Mesodermal cell (in vitro differentiated cells): ENCODE results near the gene SCN3B.
"Not testable (repeated sequence)": the region's sequence is repeated elsewhere in the genome, so short reads cannot be mapped to it uniquely, and the experiment has no call there.

Source experiments
- H3K27ac ChIP-seq: 2 replicates; pipeline ENCODE4 v1.7.0; 2013; ENCODE audit warnings: mild to moderate bottlenecking, low read depth, low read length, moderate library complexity; ENCODE audit not compliant: severe bottlenecking
- H3K36me3 ChIP-seq: 2 replicates; pipeline ENCODE4 v1.7.1; 2013; ENCODE audit warnings: mild to moderate bottlenecking, low read length, moderate library complexity; ENCODE audit not compliant: control insufficient read depth, insufficient read depth
- H3K4me1 ChIP-seq: one replicate; pipeline ENCODE4 v1.7.1; 2013; ENCODE audit warnings: mild to moderate bottlenecking, low read length; ENCODE audit not compliant: insufficient read depth, control insufficient read depth, poor library complexity, severe bottlenecking
- H3K4me3 ChIP-seq: 2 replicates; pipeline ENCODE4 v1.7.0; 2013; ENCODE audit warnings: low read length, control low read depth, mild to moderate bottlenecking; ENCODE audit not compliant: insufficient read depth, poor library complexity, severe bottlenecking; ENCODE audit errors: extremely low read depth
- H3K9me3 ChIP-seq: 2 replicates; pipeline ENCODE4 v1.7.1; 2013; ENCODE audit warnings: mild to moderate bottlenecking, low read length, moderate library complexity; ENCODE audit not compliant: control insufficient read depth
- WGBS, 2 experiments: methylation state at CpG; one replicate each; pipeline ENCODE4 v1.1.5; 2013; ENCODE audit warnings: missing lambda C conversion rate in 2 of 2; ENCODE audit not compliant: insufficient coverage in 2 of 2; 5-methylcytosine and 5-hydroxymethylcytosine counted together

SCN3B gene

GRCh38 chr11:123683428-123684170 lies 29.2 kb upstream of the SCN3B start:
- no peaks in the 10 kb centered on the region for H3K9me3 ChIP-seq
- no peaks in the 10 kb centered on the region for H3K4me1 ChIP-seq
- no peak overlapping the region for H3K27ac ChIP-seq
- WGBS, 2 experiments: 75 to 83% methylated on average over 7 of the region's 8 CpGs
- no peak overlapping the region for H3K4me3 ChIP-seq
- no peaks in the 10 kb centered on the region for H3K36me3 ChIP-seq

- no peak overlapping the region for H3K4me3 ChIP-seq
- no peaks in the 10 kb centered on the region for H3K9me3 ChIP-seq
- no peaks in the 10 kb centered on the region for H3K4me1 ChIP-seq
- no peaks in the 10 kb centered on the region for H3K36me3 ChIP-seq
- H3K27ac ChIP-seq: no peak overlapping the region
- 83 to 100% methylated on average over 1 to 2 of the region's 5 CpGs for WGBS, 2 experiments
Observed at GRCh38 chr11:123682696-123683410, 28.4 kb upstream of the SCN3B start.

- H3K4me3 ChIP-seq: no peak overlapping the region
- H3K27ac ChIP-seq: no peak overlapping the region
- H3K9me3 ChIP-seq: no peaks in the 10 kb centered on the region
- no peaks in the 10 kb centered on the region for H3K4me1 ChIP-seq
- H3K36me3 ChIP-seq: no peaks in the 10 kb centered on the region
- WGBS, 2 experiments: no CpG with 5 or more reads among the region's 2 CpGs
Observed at GRCh38 chr11:123681030-123681429, 26.6 kb upstream of the SCN3B start.

GRCh38 chr11:123678246-123678645 lies 23.8 kb upstream of the SCN3B start:
- no peaks in the 10 kb centered on the region for H3K4me1 ChIP-seq
- no peak overlapping the region for H3K4me3 ChIP-seq
- H3K27ac ChIP-seq: no peak overlapping the region
- no peaks in the 10 kb centered on the region for H3K36me3 ChIP-seq
- 94 to 96% methylated on average over 2 of the region's 2 CpGs for WGBS, 2 experiments
- no peaks in the 10 kb centered on the region for H3K9me3 ChIP-seq

GRCh38 chr11:123677510-123677909 lies 23.1 kb upstream of the SCN3B start:
- H3K4me1 ChIP-seq: no peaks in the 10 kb centered on the region
- H3K27ac ChIP-seq: no peak overlapping the region
- H3K36me3 ChIP-seq: no peaks in the 10 kb centered on the region
- H3K4me3 ChIP-seq: no peak overlapping the region
- H3K9me3 ChIP-seq: no peaks in the 10 kb centered on the region
- WGBS, 2 experiments: 75 to 100% methylated on average over 1 of the region's 2 CpGs

- H3K4me1 ChIP-seq: no peaks in the 10 kb centered on the region
- WGBS, 2 experiments: no CpG with 5 or more reads among the region's 2 CpGs
- no peak overlapping the region for H3K4me3 ChIP-seq
Observed at GRCh38 chr11:123674297-123674696, 19.9 kb upstream of the SCN3B start.

GRCh38 chr11:123672568-123672967 lies 18.1 kb upstream of the SCN3B start:
- no peaks in the 10 kb centered on the region for H3K9me3 ChIP-seq
- no peaks in the 10 kb centered on the region for H3K4me1 ChIP-seq
- WGBS, 2 experiments: 85 to 93% methylated on average over 3 to 4 of the region's 5 CpGs
- H3K36me3 ChIP-seq: no peaks in the 10 kb centered on the region
- H3K27ac ChIP-seq: no peak overlapping the region
- H3K4me3 ChIP-seq: no peak overlapping the region

More at GRCh38 chr11:123674297-123674696, 19.9 kb upstream of the SCN3B start:
- Histone ChIP-seq H3K27ac (no peak overlapping the region), H3K36me3 (no peaks in the 10 kb centered on the region), H3K9me3 (no peaks in the 10 kb centered on the region)

GRCh38 chr11:123671534-123671933 lies 17.1 kb upstream of the SCN3B start:
- WGBS, 2 experiments: 62 to 69% methylated on average over 8 to 9 of the region's 9 CpGs
- H3K36me3 ChIP-seq: no peaks in the 10 kb centered on the region
- H3K9me3 ChIP-seq: no peaks in the 10 kb centered on the region

GRCh38 chr11:123670081-123670480 lies 15.7 kb upstream of the SCN3B start:
- no peak overlapping the region for H3K4me3 ChIP-seq
- H3K36me3 ChIP-seq: no peaks in the 10 kb centered on the region
- no peaks in the 10 kb centered on the region for H3K9me3 ChIP-seq
- 88 to 100% methylated on average over 1 of the region's 1 CpG for WGBS, 2 experiments
- H3K4me1 ChIP-seq: no peaks in the 10 kb centered on the region
- no peak overlapping the region for H3K27ac ChIP-seq

More at GRCh38 chr11:123671534-123671933, 17.1 kb upstream of the SCN3B start:
- Histone ChIP-seq H3K4me3 (no peak overlapping the region), H3K27ac (no peak overlapping the region), H3K4me1 (no peaks in the 10 kb centered on the region)

- Histone ChIP-seq H3K9me3 (no peaks in the 10 kb centered on the region), H3K27ac (no peak overlapping the region), H3K36me3 (no peaks in the 10 kb centered on the region), H3K4me1 (no peaks in the 10 kb centered on the region), H3K4me3 (no peak overlapping the region)
- no CpG with 5 or more reads among the region's 1 CpG for WGBS, 2 experiments
Observed at GRCh38 chr11:123665306-123665705, 10.9 kb upstream of the SCN3B start.

- not testable (repeated sequence) for H3K4me3 ChIP-seq, H3K9me3 ChIP-seq, H3K4me1 ChIP-seq, H3K36me3 ChIP-seq, H3K27ac ChIP-seq
- whole genome bisulfite sequencing, 2 experiments: no CpG with 5 or more reads among the region's 3 CpGs
Observed at GRCh38 chr11:123659965-123660364, 5.5 kb upstream of the SCN3B start.
